Subcutaneous preadipocyte (primary cell): ENCODE measurements around the gene PARL. TPM values are rescaled to one million over a fixed set of nuclear protein-coding genes. Genes with fewer than 3 reads are reported as not detected.

Experiments used
- small RNA-seq: library from RNA; depleted of rRNA; stranded (forward); fragments of <200 nt; gene quantifications from one replicate; pipeline ENCODE3, GENCODE V24; 2012
- total RNA-seq: library from RNA; depleted of rRNA; stranded (reverse); fragments of >200 nt; gene quantifications from 2 replicates; pipeline ENCODE4 v1.2.3, GENCODE V29; 2012

Gene PARL
- 23.1 and 32.0 TPM in 2 replicates for total RNA-seq

DNA sequence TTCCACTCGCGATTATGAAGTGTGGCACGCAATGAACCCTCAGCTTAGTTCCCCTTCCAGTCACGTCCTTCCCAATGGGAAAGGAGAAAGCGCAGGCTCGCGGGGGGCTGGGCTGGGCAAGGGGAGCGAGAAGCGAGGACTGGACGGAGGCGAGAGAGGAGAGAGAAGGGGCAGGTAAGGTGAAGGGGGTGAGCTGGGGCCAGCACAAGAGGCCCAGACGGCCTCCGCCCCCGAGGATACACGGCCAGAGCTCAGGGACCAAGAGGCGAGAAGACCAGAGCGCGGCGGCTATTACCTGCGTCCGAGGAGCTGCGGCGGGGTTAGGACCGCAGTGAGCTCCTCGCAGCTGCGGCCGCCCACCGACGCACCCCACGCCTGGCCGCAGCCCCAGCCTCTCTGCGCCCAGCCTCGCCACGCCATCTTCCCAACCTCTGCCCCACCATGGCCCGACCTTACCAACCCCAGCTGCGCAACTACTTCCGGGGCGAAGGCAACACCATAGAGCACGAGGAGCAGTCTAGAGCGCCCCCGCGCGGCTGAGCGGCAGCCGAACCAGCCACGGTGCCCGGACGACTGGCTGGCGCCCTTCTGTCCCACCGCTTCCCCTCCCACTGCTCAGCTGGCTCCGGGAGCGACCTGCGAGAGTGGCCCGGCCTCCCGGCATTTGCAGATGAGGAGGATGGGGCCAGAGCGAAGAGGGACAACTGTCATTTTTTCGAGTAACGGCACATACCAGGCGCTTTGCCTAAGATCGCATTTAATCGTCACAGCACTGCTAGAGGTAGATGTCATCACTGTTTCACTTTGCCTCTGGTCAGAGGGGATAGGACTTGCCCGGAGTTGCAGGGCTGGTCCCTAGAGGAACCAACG lies at the start of gene PARL:
Gene PARL, minus strand, starts transcription at position 454 of the 870 bp plus-strand sequence. Its CDS starts 34 bp downstream, at position 420.

DNA sequence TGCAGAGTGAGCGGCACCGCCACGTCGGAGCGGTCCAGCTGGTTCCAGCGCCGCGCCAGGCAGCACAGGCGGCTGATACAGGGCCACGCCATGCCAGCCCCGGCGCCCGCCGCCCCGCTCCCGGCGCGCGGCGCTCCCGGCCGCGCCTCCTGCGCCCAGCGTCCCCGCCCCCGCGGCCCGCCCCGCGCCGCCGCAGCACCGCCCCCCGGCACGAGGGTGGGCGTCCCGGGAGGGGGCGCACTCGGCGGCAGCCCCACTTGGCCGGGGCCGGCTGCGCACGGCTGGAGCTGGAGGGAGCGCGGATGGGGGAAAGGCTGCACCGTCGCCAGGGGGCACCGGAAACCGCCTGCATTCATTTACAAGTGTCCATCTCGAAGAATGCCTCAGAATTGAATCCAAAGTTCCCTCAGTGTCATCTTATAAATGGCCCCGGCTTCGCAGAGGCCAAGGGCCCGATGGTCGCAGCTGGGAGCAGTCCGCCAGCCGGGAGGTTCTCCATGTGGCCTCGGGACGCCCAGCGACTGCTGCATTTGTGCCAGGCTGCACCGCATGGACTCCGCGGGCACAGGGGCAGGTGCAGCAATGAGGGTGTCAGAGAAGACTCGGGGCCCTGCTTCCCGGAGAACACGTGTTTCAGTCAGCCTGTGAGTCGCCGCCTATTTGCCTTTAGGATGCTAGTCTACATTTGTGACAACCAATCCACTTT lies 59.1 kb downstream of the PARL start, which contains the start of gene MAP6D1:
Gene MAP6D1, minus strand, starts transcription at position 122 of the 706 bp plus-strand sequence. Its CDS starts 30 bp downstream, at position 92.

Small RNAs within 50 kb of the gene (small RNA-seq; reads per million reads assigned to genes)
- gene MIR4448: not detected

Other genes starting within 250 kb of the PARL start
- 19.5 and 27.2 TPM in 2 replicates for gene KLHL24, start 249.3 kb downstream of the PARL start, total RNA-seq
- gene YEATS2, start 187.1 kb downstream of the PARL start, total RNA-seq: 30.9 and 42.6 TPM in 2 replicates
- 0.73 and 3.9 TPM in 2 replicates for gene MAP6D1, start 59.3 kb downstream of the PARL start, total RNA-seq
- 13.6 and 16.4 TPM in 2 replicates for gene ABCC5, start 133.0 kb upstream of the PARL start, total RNA-seq
- not detected in 2 replicates for gene HTR3D, start 146.9 kb upstream of the PARL start, total RNA-seq
- gene HTR3C, start 168.2 kb upstream of the PARL start, total RNA-seq: not detected in 2 replicates
- gene HTR3E, start 212.2 kb upstream of the PARL start, total RNA-seq: not detected in 2 replicates